Keratinocyte (primary cell): ENCODE data around the gene CTDSPL. TPM values are rescaled to one million over a fixed set of nuclear protein-coding genes. Genes with fewer than 3 reads are reported as not detected.
"Not testable (repeated sequence)": the region's sequence is repeated elsewhere in the genome, so short reads cannot be mapped to it uniquely, and the experiment has no call there.

ENCODE experiments used
- DNase-seq: peaks from one replicate; pipeline ENCODE4 v3.0.0-alpha.2; 2011; ENCODE audit warnings: low read depth, missing footprints, low spot score
- FAIRE-seq: peaks from 2 replicates; lab custom pipeline; 2011; peaks lifted over from hg19 to GRCh38; lab: Jason Lieb, UNC
- H2AFZ ChIP-seq: 2 replicates; pipeline ENCODE4 v1.6.0; 2012; ENCODE audit warnings: low read length, control low read depth, inconsistent platforms; ENCODE audit not compliant: control insufficient read depth
- H3K27ac ChIP-seq: 2 replicates; pipeline ENCODE4 v1.5.1; 2011; ENCODE audit warnings: low read length; ENCODE audit not compliant: control insufficient read depth, insufficient read depth
- H3K27me3 ChIP-seq: 3 replicates; pipeline ENCODE4 v1.6.0; 2011; ENCODE audit warnings: low read length; ENCODE audit not compliant: control insufficient read depth, insufficient read depth; ENCODE audit errors: extremely low read depth
- H3K36me3 ChIP-seq, 2 experiments: 2 replicates in 1 of 2; 3 replicates in 1 of 2; pipeline ENCODE4 v1.5.1; 2011; ENCODE audit warnings: low read length in 2 of 2, mild to moderate bottlenecking in 1 of 2; ENCODE audit not compliant: control insufficient read depth in 2 of 2, insufficient read depth in 2 of 2; ENCODE audit errors: extremely low read depth in 1 of 2
- H3K4me1 ChIP-seq: 3 replicates; pipeline ENCODE4 v1.5.1; 2011; ENCODE audit warnings: low read length; ENCODE audit not compliant: control insufficient read depth, insufficient read depth; ENCODE audit errors: extremely low read depth
- H3K4me2 ChIP-seq: 3 replicates; pipeline ENCODE4 v1.6.0; 2011; ENCODE audit warnings: low read depth, low read length; ENCODE audit not compliant: control insufficient read depth, insufficient read depth; ENCODE audit errors: extremely low read depth
- H3K4me3 ChIP-seq, 3 experiments: fragments of 200-600 bp in 1 of 3; sonication (generic) in 1 of 3; 2 replicates in 2 of 3; 3 replicates in 1 of 3; pipeline ENCODE4 v1.5.1; 2011 to 2016; ENCODE audit warnings: low read length in 3 of 3, mild to moderate bottlenecking in 3 of 3, control low read depth in 2 of 3, inconsistent platforms in 1 of 3, low read depth in 1 of 3, mixed read lengths in 1 of 3, mixed run types in 1 of 3, moderate library complexity in 1 of 3; ENCODE audit not compliant: control insufficient read depth in 2 of 3, insufficient read depth in 2 of 3; ENCODE audit errors: extremely low read depth in 1 of 3
- H3K79me2 ChIP-seq: 2 replicates; pipeline ENCODE4 v1.6.0; 2012; ENCODE audit warnings: low read length; ENCODE audit not compliant: control insufficient read depth, insufficient read depth
- H3K9ac ChIP-seq: 3 replicates; pipeline ENCODE4 v1.6.0; 2011; ENCODE audit warnings: low read length; ENCODE audit not compliant: control insufficient read depth, insufficient read depth; ENCODE audit errors: extremely low read depth
- H3K9me1 ChIP-seq: 3 replicates; pipeline ENCODE4 v1.6.0; 2011; ENCODE audit warnings: low read length; ENCODE audit not compliant: control insufficient read depth, insufficient read depth; ENCODE audit errors: extremely low read depth
- H3K9me3 ChIP-seq: 2 replicates; pipeline ENCODE4 v1.5.1; 2012; ENCODE audit warnings: low read depth, low read length; ENCODE audit not compliant: control insufficient read depth
- H4K20me1 ChIP-seq: 3 replicates; pipeline ENCODE4 v1.6.0; 2011; ENCODE audit warnings: low read length; ENCODE audit not compliant: control insufficient read depth, insufficient read depth; ENCODE audit errors: extremely low read depth
- CTCF ChIP-seq, 3 experiments: IDR thresholded peaks in 1 of 3; conservative IDR thresholded peaks in 1 of 3; optimal IDR thresholded peaks in 1 of 3; 2 replicates in 2 of 3; 3 replicates in 1 of 3; pipeline versions ENCODE3 to v1.5.1; 2011; ENCODE audit warnings: low read length in 3 of 3, mild to moderate bottlenecking in 3 of 3, moderate library complexity in 2 of 3, control low read depth in 1 of 3, inconsistent platforms in 1 of 3; ENCODE audit not compliant: insufficient read depth in 2 of 3; ENCODE audit errors: extremely low read depth in 1 of 3
- EZH2 ChIP-seq: IDR thresholded peaks from one replicate; pipeline ENCODE4 v1.6.1; 2012; ENCODE audit warnings: inconsistent platforms, mild to moderate bottlenecking, low read length, moderate library complexity
- dilution Hi-C: fragments of 300-500 bp; cut with MboI; formaldehyde crosslinking; loops from one replicate; pipeline ENCODE4 v1.7.0; 2020; ENCODE audit warnings: low sequenced_read_pairs; ENCODE audit not compliant: extremely low pct_ligation_motif_present
- polyA plus RNA-seq, 5 experiments: library from polyadenylated mRNA; depleted of rRNA in 3 of 5; stranded (reverse) in 3 of 5; stranded (forward) in 1 of 5; unstranded in 1 of 5; fragments of >200 nt; gene quantifications; 1 replicate in 1 of 5; 2 replicates in 3 of 5; 3 replicates in 1 of 5; pipeline versions ENCODE4 v1.2.1 to v1.2.3, GENCODE V29; 2011 to 2012; ENCODE audit warnings: missing spikeins in 2 of 5, low read depth in 1 of 5, low replicate concordance in 1 of 5

Gene CTDSPL
- polyA plus RNA-seq, 1 donor (not counting 4 experiments of a cell fraction or from before 2014, with no cell fraction given) = 83.2 TPM

GRCh38 chr3:37987751-37988179 lies 126.1 kb downstream of the CTDSPL start:
- Histone ChIP-seq H3K4me3 (no peak overlapping the region), H3K9me3 (no peaks in the 10 kb centered on the region), H3K4me2 (no peak overlapping the region), H3K27me3 (no peaks in the 10 kb centered on the region), H3K4me1 (peaks cover 14% of the 10 kb centered on the region), H3K79me2 (no peaks in the 10 kb centered on the region), H3K36me3 (peaks cover 0 to 5% of the 10 kb centered on the region in 2 experiments), H3K9ac (no peak overlapping the region), H3K9me1 (no peaks in the 10 kb centered on the region), H2AFZ (no peak overlapping the region), H4K20me1 (no peaks in the 10 kb centered on the region), H3K27ac (no peak overlapping the region)
- no peak for TF ChIP-seq EZH2
- TF ChIP-seq CTCF (optimal IDR thresholded peaks at IDR 0.05 in 1 of 3, IDR thresholded peaks at IDR 0.05 in 1 of 3, conservative IDR thresholded peaks at IDR 0.05 in 1 of 3; ENCODE audit: extremely low read depth in 1 of 3, insufficient read depth in 2 of 3, low read length in 3 of 3) = no peak
- dilution Hi-C loops = no loop called here
- no peak for DNase-seq
- no peak for FAIRE-seq

DNA sequence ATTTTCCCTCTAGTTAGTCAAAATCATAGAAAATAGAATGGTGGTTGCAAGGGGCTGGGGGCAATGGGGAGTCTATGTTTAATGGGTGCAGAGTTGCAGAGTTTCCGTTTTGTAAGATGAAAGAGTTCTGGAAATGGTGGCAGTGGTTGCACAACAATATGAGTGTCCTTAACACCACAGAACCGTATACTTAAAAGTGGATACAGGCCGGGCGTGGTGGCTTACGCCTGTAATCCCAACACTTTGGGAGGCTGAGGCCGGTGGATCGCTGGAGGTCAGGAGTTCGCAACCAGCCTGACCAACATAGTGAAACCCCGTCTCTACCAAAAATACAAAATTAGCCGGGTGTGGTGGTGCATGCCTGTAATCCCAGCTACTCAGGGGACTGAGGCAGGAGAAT lies 126.7 kb downstream of the CTDSPL start:
- H3K36me3 ChIP-seq, H3K9me1 ChIP-seq, dilution Hi-C loops, H3K4me2 ChIP-seq, FAIRE-seq, H2AFZ ChIP-seq, H3K79me2 ChIP-seq, H3K4me3 ChIP-seq, DNase-seq, H3K9me3 ChIP-seq, H4K20me1 ChIP-seq, H3K27me3 ChIP-seq, H3K27ac ChIP-seq, H3K9ac ChIP-seq: not testable (repeated sequence)
- H3K4me1 ChIP-seq = peaks cover 20% of the 10 kb centered on the region

DNA sequence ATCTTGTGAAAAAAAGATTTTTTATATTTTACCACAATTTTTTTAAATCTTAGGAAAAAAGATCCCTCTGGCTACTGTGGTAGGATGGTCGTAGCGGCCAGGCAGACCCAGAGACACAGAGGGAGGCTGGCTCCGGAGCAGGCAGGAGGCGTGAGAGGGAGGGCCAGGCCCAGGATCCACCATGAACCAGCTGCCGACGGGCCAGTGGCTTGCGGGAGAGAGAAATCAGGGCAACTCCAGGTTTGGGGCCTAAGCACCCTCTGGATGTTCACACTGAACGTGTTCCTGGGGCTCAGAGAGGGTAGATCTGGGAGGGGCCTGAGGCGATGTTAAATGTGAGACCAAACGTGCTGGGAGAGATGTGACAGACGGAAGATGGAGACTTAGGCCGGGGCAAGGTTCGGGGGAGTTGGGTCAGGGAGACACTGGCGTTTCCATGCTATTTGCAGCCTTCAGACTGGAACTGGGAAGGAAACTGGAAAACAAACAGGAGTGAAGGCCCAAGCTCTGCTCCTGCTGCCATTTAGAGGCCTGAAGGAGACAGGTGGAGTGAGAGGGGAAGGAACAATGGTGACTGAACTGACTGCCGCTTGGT lies 127.3 kb downstream of the CTDSPL start:
- H3K79me2 ChIP-seq = no peaks in the 10 kb centered on the region
- peaks cover 21% of the 10 kb centered on the region for H3K4me1 ChIP-seq
- H3K9me1 ChIP-seq = no peaks in the 10 kb centered on the region
- H2AFZ ChIP-seq = no peak overlapping the region
- dilution Hi-C loops = no loop called here
- no peaks in the 10 kb centered on the region for H3K27me3 ChIP-seq
- FAIRE-seq (no peak), DNase-seq (no peak)
- H3K4me2 ChIP-seq = no peak overlapping the region
- no peaks in the 10 kb centered on the region for H4K20me1 ChIP-seq
- no peak overlapping the region for H3K4me3 ChIP-seq
- H3K36me3 ChIP-seq = peaks cover 0 to 3% of the 10 kb centered on the region in 2 experiments
- H3K9ac ChIP-seq = no peak overlapping the region
- no peaks in the 10 kb centered on the region for H3K9me3 ChIP-seq
- H3K27ac ChIP-seq = no peak overlapping the region
- TF ChIP-seq EZH2 (no peak), CTCF (optimal IDR thresholded peaks at IDR 0.05 in 1 of 3, IDR thresholded peaks at IDR 0.05 in 1 of 3, conservative IDR thresholded peaks at IDR 0.05 in 1 of 3; ENCODE audit: extremely low read depth in 1 of 3, insufficient read depth in 2 of 3, low read length in 3 of 3) (no peak)
